Lung (tissue), 12 donors: ENCODE data around the gene C1orf116. TPM values are rescaled to one million over a fixed set of nuclear protein-coding genes. Genes with fewer than 3 reads are reported as not detected.

ENCODE experiments used
- ATAC-seq: fragments of 200-7000 bp; cut with Tn5 transposase; one replicate; pipeline ENCODE4 v1.9.1; 2020; ENCODE audit warnings: moderate number of reproducible peaks; ENCODE audit not compliant: insufficient read depth, low FRiP score
- DNase-seq, 3 donors: peaks; one replicate each; pipeline ENCODE4 v3.0.0-alpha.2; 2013 to 2017
- H3K27ac ChIP-seq, 2 donors: one replicate each; pipeline ENCODE4 v1.5.1; 2013; ENCODE audit warnings: mild to moderate bottlenecking in 2 of 2, moderate library complexity in 2 of 2, control low read depth in 1 of 2, inconsistent platforms in 1 of 2, low read depth in 1 of 2, low read length in 1 of 2
- H3K27me3 ChIP-seq, 3 donors: one replicate each; pipeline ENCODE4 v1.5.1; 2013; ENCODE audit warnings: low read length in 2 of 3; ENCODE audit not compliant: control insufficient read depth in 3 of 3, insufficient read depth in 3 of 3
- H3K36me3 ChIP-seq, 4 donors: one replicate each; pipeline ENCODE4 v1.5.1; 2013; ENCODE audit warnings: low read length in 4 of 4, mild to moderate bottlenecking in 1 of 4, moderate library complexity in 1 of 4; ENCODE audit not compliant: control insufficient read depth in 4 of 4, insufficient read depth in 4 of 4
- H3K4me1 ChIP-seq, 5 donors: one replicate each; pipeline ENCODE4 v1.5.1; 2013; ENCODE audit warnings: low read length in 5 of 5, mild to moderate bottlenecking in 2 of 5, moderate library complexity in 1 of 5; ENCODE audit not compliant: control insufficient read depth in 5 of 5, insufficient read depth in 5 of 5
- H3K4me3 ChIP-seq: one replicate; pipeline ENCODE4 v1.5.1; 2013; ENCODE audit warnings: mild to moderate bottlenecking, control low read depth, moderate library complexity
- H3K9ac ChIP-seq, 2 donors: one replicate each; pipeline ENCODE4 v1.5.1; 2013; ENCODE audit warnings: low read length in 2 of 2, control low read depth in 1 of 2; ENCODE audit not compliant: insufficient read depth in 1 of 2
- H3K9me3 ChIP-seq, 4 donors: one replicate each; pipeline ENCODE4 v1.5.1; 2013; ENCODE audit warnings: low read length in 3 of 4, mild to moderate bottlenecking in 1 of 4, moderate library complexity in 1 of 4; ENCODE audit not compliant: control insufficient read depth in 4 of 4, insufficient read depth in 3 of 4
- WGBS, 2 donors: extraction: QIAGEN DNeasy Blood & Tissue Kit; methylation state at CpG; one replicate each; pipeline ENCODE4 v1.1.7; 2013; 5-methylcytosine and 5-hydroxymethylcytosine counted together
- polyA plus RNA-seq, 2 donors: library from polyadenylated mRNA; stranded (reverse); fragments of 200-250 nt; gene quantifications; one replicate each; pipeline ENCODE4 v1.2.1, GENCODE V29; 2013
- total RNA-seq, 2 donors: library from RNA; depleted of rRNA in 1 of 2; stranded (reverse); fragments of >200 nt in 1 of 2; gene quantifications; one replicate each; pipeline ENCODE4 v1.2.1, GENCODE V29; 2014 to 2021
- TF ChIP-seq, protein P1 (sequence below): IDR thresholded peaks from 2 replicates; pipeline ENCODE4 v1.5.1; 2012; ENCODE audit warnings: mild to moderate bottlenecking; ENCODE audit errors: control extremely low read depth, extremely low read depth
- donor health status: control.
- donor health status: control.
- donor health status: Bipolar disorder and iron deficiency.
- donor health status: healthy.
- donor health status: DM: yes; HTN: yes; CAD: no.

The C1orf116 gene
- total and polyA plus RNA-seq, 4 donors: 27.7 to 130 (median 91.6) TPM

- H3K27me3 ChIP-seq: no peaks in the 10 kb centered on the region
- TF ChIP-seq, protein P1, sequence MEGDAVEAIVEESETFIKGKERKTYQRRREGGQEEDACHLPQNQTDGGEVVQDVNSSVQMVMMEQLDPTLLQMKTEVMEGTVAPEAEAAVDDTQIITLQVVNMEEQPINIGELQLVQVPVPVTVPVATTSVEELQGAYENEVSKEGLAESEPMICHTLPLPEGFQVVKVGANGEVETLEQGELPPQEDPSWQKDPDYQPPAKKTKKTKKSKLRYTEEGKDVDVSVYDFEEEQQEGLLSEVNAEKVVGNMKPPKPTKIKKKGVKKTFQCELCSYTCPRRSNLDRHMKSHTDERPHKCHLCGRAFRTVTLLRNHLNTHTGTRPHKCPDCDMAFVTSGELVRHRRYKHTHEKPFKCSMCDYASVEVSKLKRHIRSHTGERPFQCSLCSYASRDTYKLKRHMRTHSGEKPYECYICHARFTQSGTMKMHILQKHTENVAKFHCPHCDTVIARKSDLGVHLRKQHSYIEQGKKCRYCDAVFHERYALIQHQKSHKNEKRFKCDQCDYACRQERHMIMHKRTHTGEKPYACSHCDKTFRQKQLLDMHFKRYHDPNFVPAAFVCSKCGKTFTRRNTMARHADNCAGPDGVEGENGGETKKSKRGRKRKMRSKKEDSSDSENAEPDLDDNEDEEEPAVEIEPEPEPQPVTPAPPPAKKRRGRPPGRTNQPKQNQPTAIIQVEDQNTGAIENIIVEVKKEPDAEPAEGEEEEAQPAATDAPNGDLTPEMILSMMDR: no peak
- peaks cover 0 to 2% (median 0%) of the 10 kb centered on the region in 5 donors for H3K4me1 ChIP-seq
- peak overlapping the region in 1 of 2 donors; percentile 9 for H3K9ac ChIP-seq
- peaks cover 0 to 15% (median 13%) of the 10 kb centered on the region in 4 donors for H3K36me3 ChIP-seq
- ATAC-seq (no peak), DNase-seq (no peak)
- H3K9me3 ChIP-seq: no peaks in the 10 kb centered on the region
- WGBS, 2 donors: 89 to 92% methylated on average over 4 of the region's 4 CpGs
- peak overlapping the region in 1 of 2 donors; percentile 77 for H3K27ac ChIP-seq
- no peak overlapping the region for H3K4me3 ChIP-seq
These were observed 25.7 kb upstream of the C1orf116 start for GRCh38 chr1:207058252-207058651.

- no peaks in the 10 kb centered on the region for H3K9me3 ChIP-seq
- WGBS, 2 donors: 70 to 83% methylated on average over 6 of the region's 6 CpGs
- H3K27me3 ChIP-seq: no peaks in the 10 kb centered on the region
- H3K36me3 ChIP-seq: peaks cover 0 to 3% (median 0%) of the 10 kb centered on the region in 4 donors
- H3K27ac ChIP-seq: peak overlapping the region; percentile 64 to 72
- no peak overlapping the region for H3K4me3 ChIP-seq
- DNase-seq: no peak
- H3K9ac ChIP-seq: no peak overlapping the region
- no peak for ATAC-seq
- peaks cover 0 to 5% (median 2%) of the 10 kb centered on the region in 5 donors for H3K4me1 ChIP-seq
- TF ChIP-seq, protein P1: no peak
These were observed 24.1 kb upstream of the C1orf116 start for GRCh38 chr1:207056673-207057072.

GRCh38 chr1:207055386-207056001 is 22.9 kb upstream of the C1orf116 start:
- no peak overlapping the region for H3K4me3 ChIP-seq
- no peak for DNase-seq
- peaks cover 0 to 5% (median 4%) of the 10 kb centered on the region in 5 donors for H3K4me1 ChIP-seq
- peak overlapping the region in 1 of 2 donors; percentile 78 for H3K27ac ChIP-seq
- TF ChIP-seq, protein P1: no peak
- 78 to 82% methylated on average over 3 of the region's 3 CpGs for WGBS, 2 donors
- no peaks in the 10 kb centered on the region for H3K9me3 ChIP-seq
- peaks cover 0 to 3% (median 0%) of the 10 kb centered on the region in 4 donors for H3K36me3 ChIP-seq
- no peak for ATAC-seq
- H3K27me3 ChIP-seq: no peaks in the 10 kb centered on the region
- H3K9ac ChIP-seq: no peak overlapping the region
